ENCODE results near the gene ACTR1B.
"Not testable (repeated sequence)": the region's sequence is repeated elsewhere in the genome, so short reads cannot be mapped to it uniquely, and the experiment has no call there.

ACTR1B gene

GRCh38 chr2:97688062-97688827, 24.4 kb upstream of the ACTR1B start:
- no peak for DNase-seq (ENCODE audit: low read depth)

DNA sequence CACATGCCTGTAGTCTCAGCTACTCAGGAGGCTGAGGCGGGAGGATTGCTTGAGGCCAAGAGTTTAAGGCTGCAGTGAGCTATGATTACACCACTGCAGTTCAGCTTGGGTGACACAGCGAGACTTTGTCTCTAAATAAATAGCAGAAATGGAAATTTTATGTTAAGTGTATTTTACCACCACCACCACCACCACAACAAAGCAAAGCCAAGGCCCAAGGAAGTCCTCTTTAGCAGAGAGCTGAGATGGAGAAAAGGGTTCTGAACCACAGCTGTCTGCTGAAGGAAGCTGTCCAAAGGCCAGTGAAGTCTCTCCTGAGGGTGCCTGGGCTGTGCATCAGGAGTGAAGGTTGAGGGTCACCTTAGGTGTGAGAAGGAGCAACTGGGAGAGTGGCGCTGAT, 23.4 kb upstream of the ACTR1B start:
- not testable (repeated sequence) for DNase-seq (ENCODE audit: low read depth)

DNA sequence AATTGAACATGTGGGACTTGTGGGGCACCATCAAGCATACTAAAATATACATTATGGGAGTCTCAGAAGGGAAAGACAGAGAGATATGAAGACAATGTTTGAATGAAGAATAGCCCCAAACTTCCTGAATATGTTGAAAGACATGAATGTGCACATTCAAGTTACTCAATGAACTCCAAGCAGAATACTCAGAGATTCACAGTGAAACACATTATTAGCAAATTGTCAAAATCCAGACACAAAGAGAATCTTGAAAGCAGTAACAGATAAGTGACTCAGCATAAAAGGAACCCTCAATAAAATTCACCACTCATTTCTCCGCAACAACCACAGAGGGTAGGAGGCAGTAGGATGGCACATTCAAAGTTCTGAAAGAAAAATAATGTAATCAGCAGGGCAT, 14.5 kb upstream of the ACTR1B start:
- no peak for DNase-seq (ENCODE audit: low read depth)

DNA sequence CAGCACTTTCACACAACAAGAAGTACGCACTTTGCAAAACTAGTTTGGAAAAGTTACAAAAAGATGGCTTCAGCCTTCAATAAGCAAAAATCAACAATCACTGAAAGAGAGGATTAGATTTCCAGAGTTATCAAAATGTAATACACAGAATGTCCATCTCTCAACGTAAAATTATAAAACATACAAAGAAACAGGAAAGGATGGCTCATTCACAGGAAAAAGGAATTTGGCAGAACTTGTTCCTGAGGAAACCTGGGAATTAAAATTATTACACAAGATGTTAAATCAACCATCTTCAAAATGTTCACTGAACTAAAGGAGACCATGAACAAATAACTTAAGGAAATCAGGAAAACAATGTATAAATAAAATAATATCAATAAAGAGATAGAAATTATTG, 13.6 kb upstream of the ACTR1B start:
- DNase-seq (ENCODE audit: low read depth), result no peak

- DNase-seq (ENCODE audit: low read depth), result no peak
Measured at GRCh38 chr2:97676620-97677019, 12.8 kb upstream of the ACTR1B start.

- DNase-seq (ENCODE audit: low read depth), result no peak
Measured at GRCh38 chr2:97675430-97676113, 11.7 kb upstream of the ACTR1B start.

- DNase-seq (ENCODE audit: low read depth), result peak; percentile 44
Measured at GRCh38 chr2:97673915-97674283, 10.1 kb upstream of the ACTR1B start.

DNA sequence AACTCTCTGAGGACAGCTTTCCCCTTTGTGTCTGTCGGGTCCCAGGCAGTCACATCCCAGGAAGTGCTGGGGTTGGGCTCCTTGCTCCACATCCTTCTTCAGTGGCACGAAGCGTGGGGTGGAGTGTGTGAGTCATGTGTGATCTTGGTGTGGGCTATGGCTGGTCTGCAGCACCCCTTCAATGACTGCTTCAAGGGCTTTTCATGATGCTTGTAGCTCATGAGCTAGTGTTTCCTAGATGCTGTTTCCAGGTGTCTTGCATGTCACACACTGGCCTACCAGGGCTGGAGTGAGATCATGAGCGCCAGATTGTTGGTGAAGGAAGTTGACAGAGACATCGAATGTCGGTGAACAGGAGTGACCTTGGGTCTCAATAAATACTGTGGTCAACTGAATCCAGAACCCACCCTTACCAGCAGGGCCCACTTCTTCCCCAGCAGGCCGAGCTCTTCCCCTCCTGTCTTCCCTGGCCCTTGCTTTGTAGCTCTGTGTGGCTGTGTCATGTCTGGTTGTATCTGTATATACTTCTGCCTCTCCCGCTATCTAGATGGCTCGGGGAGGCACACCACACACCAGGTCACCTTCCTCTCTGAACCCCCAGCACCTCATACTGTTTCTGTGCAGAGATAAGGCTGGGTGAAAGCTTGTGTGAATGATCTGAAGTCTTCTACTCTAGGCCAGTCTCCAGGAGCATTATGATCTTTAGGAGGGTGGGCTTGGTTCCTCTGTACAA, 9.5 kb upstream of the ACTR1B start:
- DNase-seq (ENCODE audit: low read depth), result peak; percentile 25

GRCh38 chr2:97672606-97673140, 8.8 kb upstream of the ACTR1B start:
- not testable (repeated sequence) for DNase-seq (ENCODE audit: low read depth)

DNA sequence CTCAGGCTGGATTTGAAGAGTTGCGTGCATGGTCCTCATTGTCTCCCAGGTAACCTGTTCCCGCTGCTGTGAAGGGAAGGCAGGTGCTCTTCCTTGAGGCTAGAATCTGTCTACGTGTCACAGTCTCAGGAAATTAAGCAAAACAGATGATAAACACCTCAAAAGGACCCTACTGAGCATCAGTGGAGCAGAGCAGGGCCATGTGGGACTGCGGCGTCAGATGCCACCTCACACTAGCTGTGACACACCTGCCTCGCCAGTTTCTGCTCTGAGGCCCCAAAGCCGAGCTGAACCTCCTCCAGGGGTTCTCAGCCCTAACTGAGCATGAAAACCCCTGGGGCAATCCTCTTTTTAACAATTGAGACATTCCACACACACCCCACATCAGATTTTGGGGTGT, 7.7 kb upstream of the ACTR1B start:
- DNase-seq (ENCODE audit: low read depth), result no peak

GRCh38 chr2:97670471-97670870, 6.6 kb upstream of the ACTR1B start:
- DNase-seq (ENCODE audit: low read depth), result no peak

GRCh38 chr2:97669448-97669847, 5.6 kb upstream of the ACTR1B start, which contains the start of gene C2orf92:
Gene C2orf92 (plus strand): TSS chr2:97669713. CDS start chr2:97669789, 76 bp downstream.
- DNase-seq (ENCODE audit: low read depth), result no peak

DNA sequence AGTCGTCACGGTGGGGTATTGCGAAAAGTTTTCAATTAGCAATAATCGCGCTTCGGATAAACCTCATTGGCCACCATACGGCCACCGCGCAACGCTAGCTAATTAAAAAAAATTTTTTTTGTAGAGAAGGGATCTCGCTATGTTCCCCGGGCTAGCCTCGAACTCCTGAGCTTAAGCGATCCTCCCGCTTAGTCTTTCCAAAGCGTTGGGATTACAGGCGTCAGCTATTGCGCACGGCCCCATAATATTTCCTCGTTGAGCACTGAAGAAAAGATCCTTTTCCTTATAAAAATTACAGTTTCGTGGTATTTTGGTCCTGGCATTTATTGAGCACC, 759 bp upstream of the ACTR1B start:
- DNase-seq (ENCODE audit: low read depth), result no peak

DNA sequence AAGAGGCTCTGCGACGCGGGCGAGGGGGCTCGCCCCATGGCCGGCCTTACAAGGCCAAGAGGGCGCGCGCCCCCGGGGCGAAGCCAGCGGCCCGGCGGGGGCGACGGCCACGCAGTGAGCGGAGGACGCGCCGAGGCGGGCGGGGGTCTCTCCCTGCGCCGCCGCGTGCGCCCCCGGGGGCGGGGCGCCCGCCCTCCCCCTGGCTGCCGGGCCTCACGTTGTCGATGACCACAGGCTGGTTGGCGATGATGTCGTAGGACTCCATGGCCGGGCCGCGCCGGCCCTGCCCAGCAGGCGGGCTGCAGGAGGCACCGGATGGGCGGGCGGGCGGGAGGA, 250 bp downstream of the ACTR1B start:
- no peak for DNase-seq (ENCODE audit: low read depth)

- DNase-seq (ENCODE audit: low read depth), result peak; percentile 82
Measured at GRCh38 chr2:97662895-97663625, 784 bp downstream of the ACTR1B start.

- no peak for DNase-seq (ENCODE audit: low read depth)
Measured at GRCh38 chr2:97662386-97662894, 1.4 kb downstream of the ACTR1B start.

- DNase-seq (ENCODE audit: low read depth), result no peak
Measured at GRCh38 chr2:97661927-97662326, 1.9 kb downstream of the ACTR1B start.

GRCh38 chr2:97660775-97661389, 3.0 kb downstream of the ACTR1B start:
- DNase-seq (ENCODE audit: low read depth), result no peak

- DNase-seq (ENCODE audit: low read depth), result no peak
Measured at GRCh38 chr2:97660044-97660774, 3.6 kb downstream of the ACTR1B start.

GRCh38 chr2:97659256-97660043, 4.4 kb downstream of the ACTR1B start:
- no peak for DNase-seq (ENCODE audit: low read depth)
